Measurements from ENCODE around the gene GALNT18.

The GALNT18 gene

GRCh38 chr11:11567936-11568650 is 53.7 kb downstream of the GALNT18 start:
- no peak for DNase-seq (ENCODE audit: extremely low read depth, low read depth)
- H3K4me3 ChIP-seq (replicated peaks; ENCODE audit: low read depth, low read length): no peak overlapping the region
- TF ChIP-seq CTCF (IDR thresholded peaks at IDR 0.05; ENCODE audit: low read depth, low read length, missing control alignments): no peak

- no peak for DNase-seq (ENCODE audit: extremely low read depth, low read depth)
- TF ChIP-seq CTCF (IDR thresholded peaks at IDR 0.05; ENCODE audit: low read depth, low read length, missing control alignments): no peak
These were observed 56.2 kb downstream of the GALNT18 start for GRCh38 chr11:11565636-11566035.

GRCh38 chr11:11563200-11563975 is 58.4 kb downstream of the GALNT18 start:
- H3K4me3 ChIP-seq (replicated peaks; ENCODE audit: low read depth, low read length): no peak overlapping the region
- TF ChIP-seq CTCF (IDR thresholded peaks at IDR 0.05; ENCODE audit: low read depth, low read length, missing control alignments): no peak
- DNase-seq (ENCODE audit: extremely low read depth, low read depth): no peak

More at GRCh38 chr11:11565636-11566035, 56.2 kb downstream of the GALNT18 start:
- H3K4me3 ChIP-seq (replicated peaks; ENCODE audit: low read depth, low read length): no peak overlapping the region

GRCh38 chr11:11561991-11562390 is 59.8 kb downstream of the GALNT18 start:
- no peak for TF ChIP-seq CTCF (IDR thresholded peaks at IDR 0.05; ENCODE audit: low read depth, low read length, missing control alignments)

GRCh38 chr11:11558826-11559225 is 63.0 kb downstream of the GALNT18 start:
- DNase-seq (ENCODE audit: extremely low read depth, low read depth): no peak
- no peak for TF ChIP-seq CTCF (IDR thresholded peaks at IDR 0.05; ENCODE audit: low read depth, low read length, missing control alignments)
- no peak overlapping the region for H3K4me3 ChIP-seq (replicated peaks; ENCODE audit: low read depth, low read length)

More at GRCh38 chr11:11561991-11562390, 59.8 kb downstream of the GALNT18 start:
- no peak overlapping the region for H3K4me3 ChIP-seq (replicated peaks; ENCODE audit: low read depth, low read length)
- DNase-seq (ENCODE audit: extremely low read depth, low read depth): no peak

GRCh38 chr11:11558396-11558795 is 63.4 kb downstream of the GALNT18 start:
- TF ChIP-seq CTCF (IDR thresholded peaks at IDR 0.05; ENCODE audit: low read depth, low read length, missing control alignments): no peak
- DNase-seq (ENCODE audit: extremely low read depth, low read depth): no peak
- H3K4me3 ChIP-seq (replicated peaks; ENCODE audit: low read depth, low read length): no peak overlapping the region

Data from HFF-Myc (cell line).